OCI-LY3 (cell line): ENCODE results near the gene CD3E.

Source experiments
- CTCF ChIP-seq: fragments of 200-600, 300-600 bp; sonication (generic); IDR thresholded peaks from 2 replicates; pipeline ENCODE4 v1.5.1; 2014; ENCODE audit warnings: antibody characterized with exemption, low read length, low read depth
- EZH2phosphoT487 ChIP-seq: fragments of 200-600 bp; shearing (Covaris generic); IDR thresholded peaks from 2 replicates; pipeline ENCODE4 v1.6.1; 2018; ENCODE audit warnings: antibody characterized with exemption, mixed run types, low read depth

- TF ChIP-seq CTCF (no peak), EZH2phosphoT487 (no peak)
Measured at GRCh38 chr11:118277312-118277711, 27.2 kb upstream of the CD3E start.
